NK-92 treated with Interleukin-12 subunit alpha and Interleukin-12 subunit beta, amount 100 ng/mL, for 24 hours (cell line): ENCODE measurements around the gene ATP5MC2.
"Not testable (repeated sequence)": the region's sequence is repeated elsewhere in the genome, so short reads cannot be mapped to it uniquely, and the experiment has no call there.

Experiments used
- DNase-seq: peaks from one replicate; lab custom pipeline; 2025; lab: John Stamatoyannopoulos, UW

The ATP5MC2 gene

GRCh38 chr12:53675701-53676607 is at the start of gene ATP5MC2:
Gene ATP5MC2, minus strand, starts transcription at chr12:53676083. Its CDS starts 3,469 bp downstream, at chr12:53672614.
- peak; percentile 96 for DNase-seq

GRCh38 chr12:53722450-53723041 is 46.7 kb upstream of the ATP5MC2 start:
- no peak for DNase-seq

- DNase-seq, result no peak
These were observed 45.1 kb upstream of the ATP5MC2 start for GRCh38 chr12:53720946-53721345.

- no peak for DNase-seq
These were observed 43.8 kb upstream of the ATP5MC2 start for GRCh38 chr12:53719649-53720048.

- not testable (repeated sequence) for DNase-seq
These were observed 42.7 kb upstream of the ATP5MC2 start for GRCh38 chr12:53718567-53718966.

- DNase-seq, result no peak
These were observed 41.4 kb upstream of the ATP5MC2 start for GRCh38 chr12:53717319-53717718.

GRCh38 chr12:53714004-53714403 is 38.1 kb upstream of the ATP5MC2 start:
- no peak for DNase-seq

GRCh38 chr12:53713516-53713915 is 37.6 kb upstream of the ATP5MC2 start:
- no peak for DNase-seq

- DNase-seq, result no peak
These were observed 36.3 kb upstream of the ATP5MC2 start for GRCh38 chr12:53712059-53712643.

- DNase-seq, result no peak
These were observed 34.2 kb upstream of the ATP5MC2 start for GRCh38 chr12:53710091-53710490.

- no peak for DNase-seq
These were observed 33.8 kb upstream of the ATP5MC2 start for GRCh38 chr12:53709671-53710070.

GRCh38 chr12:53706080-53706479 is 30.2 kb upstream of the ATP5MC2 start:
- no peak for DNase-seq

GRCh38 chr12:53703756-53704155 is 27.9 kb upstream of the ATP5MC2 start:
- no peak for DNase-seq

- peak; percentile 42 for DNase-seq
These were observed 25.8 kb upstream of the ATP5MC2 start for GRCh38 chr12:53701518-53702264.

- no peak for DNase-seq
These were observed 24.7 kb upstream of the ATP5MC2 start for GRCh38 chr12:53700567-53700966.

GRCh38 chr12:53699678-53700025 is 23.8 kb upstream of the ATP5MC2 start:
- DNase-seq, result no peak

- no peak for DNase-seq
These were observed 23.2 kb upstream of the ATP5MC2 start for GRCh38 chr12:53698948-53699677.

GRCh38 chr12:53696655-53697331 is 20.9 kb upstream of the ATP5MC2 start:
- DNase-seq, result no peak

GRCh38 chr12:53696285-53696654 is 20.4 kb upstream of the ATP5MC2 start:
- no peak for DNase-seq

GRCh38 chr12:53695152-53696145 is 19.6 kb upstream of the ATP5MC2 start:
- DNase-seq, result no peak
